KG1 (cell line): ENCODE results near the gene SCN5A.

Experiments used
- DNase-seq: peaks from one replicate; lab custom pipeline; 2025; lab: John Stamatoyannopoulos, UW

SCN5A gene

DNA sequence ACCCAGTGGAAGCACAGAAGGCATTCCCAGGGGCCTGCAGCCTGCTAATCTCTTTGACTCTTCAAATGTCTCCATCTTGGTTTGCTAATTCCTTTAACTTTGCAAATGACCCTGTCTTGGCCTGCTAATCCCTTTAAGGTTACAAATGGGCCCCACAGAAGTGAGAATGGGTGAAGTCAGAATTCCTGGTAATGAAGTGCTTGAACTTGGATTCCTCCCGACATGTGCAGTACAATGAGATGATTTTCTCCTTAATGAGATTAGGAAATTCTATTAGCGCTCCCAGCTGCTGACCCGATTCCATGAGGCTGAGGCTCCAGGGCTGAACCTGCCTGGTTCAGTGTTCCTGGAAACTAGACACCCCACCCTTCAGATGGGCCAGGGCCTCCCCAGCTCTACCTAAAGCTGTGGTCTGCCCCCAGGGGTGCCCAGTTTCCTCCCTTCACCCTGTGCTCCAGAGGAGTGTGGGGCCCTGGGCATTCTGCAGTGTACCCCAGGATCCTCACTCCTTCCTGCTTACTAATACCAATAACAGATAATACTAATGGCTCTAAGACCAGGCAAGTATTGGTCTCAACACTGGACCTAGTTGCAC is 47.4 kb downstream of the SCN5A start:
- DNase-seq, result no peak

DNA sequence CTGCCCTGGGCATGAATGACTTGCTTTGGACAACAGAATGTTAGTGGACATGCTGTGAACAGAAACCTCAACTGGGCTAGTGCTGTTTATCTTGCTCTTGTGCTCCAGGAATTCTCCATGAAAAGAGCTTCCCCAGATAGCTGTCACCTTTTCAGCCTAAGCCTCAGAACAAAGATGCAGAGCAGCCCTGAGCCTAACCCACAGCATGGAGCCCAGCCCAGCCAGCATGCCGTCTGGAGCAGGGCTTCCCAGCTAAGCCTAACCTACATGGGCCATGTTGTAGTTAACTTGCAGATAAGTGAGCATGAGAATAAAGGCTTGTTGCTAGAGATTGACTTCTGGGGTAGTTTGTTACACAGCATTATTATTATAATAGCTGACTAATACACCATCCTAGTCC is 48.9 kb downstream of the SCN5A start:
- no peak for DNase-seq

DNA sequence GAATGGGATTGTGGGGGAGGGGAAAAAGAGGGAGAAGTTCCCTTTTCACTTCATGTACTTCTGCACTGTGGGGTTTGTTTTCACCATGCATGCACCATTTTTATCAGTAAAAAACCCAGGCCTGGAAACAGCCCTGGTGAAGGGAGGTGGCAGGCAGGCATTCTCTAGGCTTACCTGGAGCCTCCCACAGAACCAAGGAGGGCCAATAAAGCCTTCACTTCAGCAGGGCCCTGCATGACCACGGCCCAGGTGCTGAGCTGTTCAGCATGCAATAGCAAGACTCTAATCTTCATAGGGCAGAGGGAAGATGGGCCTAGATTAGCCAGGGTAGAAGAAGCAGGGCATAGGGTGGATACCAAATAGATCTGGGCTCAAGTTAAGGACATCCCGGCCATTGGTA is 49.6 kb downstream of the SCN5A start:
- no peak for DNase-seq

DNA sequence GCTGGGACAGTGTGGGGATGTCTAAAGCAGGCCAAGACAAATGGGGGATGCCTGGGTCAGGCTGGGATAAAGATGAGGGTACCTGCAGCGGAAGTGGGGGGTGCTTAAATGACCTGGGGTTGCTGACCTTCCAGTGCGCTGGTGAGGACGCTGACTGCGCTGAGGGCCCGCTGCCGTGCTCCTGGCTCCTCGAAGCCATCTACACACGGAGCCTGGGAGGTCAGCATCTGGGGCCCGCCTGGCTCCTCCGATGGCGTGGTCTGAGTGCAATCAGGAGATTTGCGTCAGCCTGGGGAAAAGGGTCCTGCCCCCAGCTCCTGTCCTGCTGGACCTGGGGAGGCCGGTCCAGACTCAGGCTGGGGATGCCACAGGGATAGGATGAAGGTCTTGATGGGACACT is 50.7 kb downstream of the SCN5A start:
- DNase-seq, result no peak

DNA sequence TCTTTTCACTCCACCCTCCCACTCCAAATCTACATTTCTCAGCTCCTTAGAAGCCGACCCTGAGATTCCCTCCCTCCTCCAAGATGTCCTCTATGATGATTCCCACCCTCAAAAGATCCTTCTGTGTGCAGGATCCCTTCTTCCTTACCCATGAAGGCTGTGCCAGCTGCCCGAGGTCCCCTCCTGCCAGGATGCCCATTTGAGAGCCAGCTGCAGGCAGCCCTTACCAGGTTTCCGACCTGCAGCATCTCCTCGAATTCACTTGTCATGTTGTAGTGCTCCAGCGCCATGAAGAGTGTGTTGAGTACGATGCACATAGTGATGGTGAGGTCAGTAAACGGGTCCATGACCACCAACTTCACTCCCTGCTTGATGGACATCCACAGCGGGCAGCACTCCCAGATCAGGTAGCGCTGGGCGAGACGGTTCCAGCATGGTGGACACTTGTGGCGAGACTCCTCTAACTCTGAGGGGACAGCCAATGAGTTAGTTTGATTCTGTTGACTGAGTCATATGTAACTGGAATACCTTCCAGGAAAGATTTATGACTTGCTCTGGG is 51.9 kb downstream of the SCN5A start:
- DNase-seq, result no peak

DNA sequence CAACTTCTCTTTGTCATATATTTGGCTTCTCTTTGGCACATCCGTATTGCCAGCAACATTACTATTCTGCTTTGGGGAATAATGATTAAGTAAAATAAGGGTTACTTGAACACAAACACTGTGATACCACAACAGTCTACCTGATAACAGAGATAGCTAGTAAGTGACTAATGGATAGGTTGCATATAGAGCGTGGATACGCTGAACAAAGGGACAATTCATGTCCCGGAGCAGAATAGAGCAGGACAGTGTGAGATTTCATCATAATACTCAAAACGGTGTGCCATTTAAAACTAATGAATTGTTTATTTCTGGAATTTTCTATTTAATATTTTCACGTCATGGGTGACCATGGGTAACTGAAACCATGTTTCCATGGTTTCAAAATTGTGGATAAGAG is 54.1 kb downstream of the SCN5A start:
- DNase-seq, result no peak

DNA sequence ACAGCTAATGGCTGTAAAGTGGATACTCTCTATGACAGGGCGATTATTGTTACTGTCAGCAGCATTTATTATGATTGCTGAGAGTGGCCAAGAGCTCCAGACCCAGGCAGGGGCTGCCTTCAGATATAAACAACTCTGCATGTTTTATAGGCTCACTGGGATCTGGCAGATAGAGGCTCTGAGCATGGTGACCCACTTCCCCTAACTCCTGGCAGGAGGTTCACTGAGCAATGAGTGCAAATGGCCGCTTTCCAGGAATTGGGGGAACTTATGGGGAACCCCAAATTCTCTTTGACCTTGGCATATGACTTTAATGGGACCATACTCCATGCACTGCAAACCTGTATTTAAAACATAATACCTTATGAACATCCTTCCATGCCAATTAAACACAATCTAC is 59.0 kb downstream of the SCN5A start:
- DNase-seq, result no peak

DNA sequence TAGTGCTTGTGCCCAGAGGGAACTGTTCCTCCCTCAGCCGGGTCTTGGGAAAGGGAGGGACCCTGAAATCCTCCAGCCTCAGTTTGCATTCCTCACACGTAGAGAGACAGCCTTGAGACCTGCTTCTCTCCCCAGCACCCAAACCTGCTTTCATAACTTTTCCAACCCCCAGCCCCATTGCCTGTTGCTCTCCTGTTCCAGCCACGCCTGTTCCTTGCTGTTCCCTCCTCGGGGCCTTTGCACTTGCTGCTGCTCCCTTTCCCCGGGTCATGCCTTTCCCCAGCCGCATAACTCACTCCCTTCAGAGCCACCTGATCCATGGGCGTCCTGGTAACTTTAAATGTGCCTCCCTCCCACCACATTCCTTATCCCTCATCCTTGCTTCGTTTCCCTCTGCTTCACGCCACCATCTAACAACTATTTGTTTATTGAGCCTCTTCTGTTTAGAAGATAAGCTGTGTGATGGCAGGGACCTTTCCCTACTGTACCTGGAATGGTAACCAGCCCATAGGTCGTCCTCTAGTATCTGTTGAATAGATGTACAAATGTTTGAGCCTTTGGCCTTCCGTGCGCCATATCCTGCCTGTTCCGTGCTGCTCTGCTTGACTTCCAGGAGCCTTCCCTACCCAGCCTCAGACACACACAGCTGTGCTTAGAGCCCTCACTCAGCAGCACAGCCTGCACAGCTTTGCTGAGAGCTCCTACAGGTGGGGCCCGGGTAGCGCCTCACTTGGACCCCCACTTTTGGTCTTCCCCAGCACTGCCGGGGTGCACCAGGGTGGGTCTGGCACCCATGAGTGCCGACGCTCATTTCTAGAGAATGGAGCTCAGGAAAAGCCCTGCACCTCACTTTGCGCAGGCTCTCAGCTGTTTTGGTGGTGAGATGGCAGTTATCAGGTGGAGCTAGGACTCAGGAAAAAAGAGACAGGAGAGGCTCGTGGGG is 60.2 kb downstream of the SCN5A start:
- no peak for DNase-seq

DNA sequence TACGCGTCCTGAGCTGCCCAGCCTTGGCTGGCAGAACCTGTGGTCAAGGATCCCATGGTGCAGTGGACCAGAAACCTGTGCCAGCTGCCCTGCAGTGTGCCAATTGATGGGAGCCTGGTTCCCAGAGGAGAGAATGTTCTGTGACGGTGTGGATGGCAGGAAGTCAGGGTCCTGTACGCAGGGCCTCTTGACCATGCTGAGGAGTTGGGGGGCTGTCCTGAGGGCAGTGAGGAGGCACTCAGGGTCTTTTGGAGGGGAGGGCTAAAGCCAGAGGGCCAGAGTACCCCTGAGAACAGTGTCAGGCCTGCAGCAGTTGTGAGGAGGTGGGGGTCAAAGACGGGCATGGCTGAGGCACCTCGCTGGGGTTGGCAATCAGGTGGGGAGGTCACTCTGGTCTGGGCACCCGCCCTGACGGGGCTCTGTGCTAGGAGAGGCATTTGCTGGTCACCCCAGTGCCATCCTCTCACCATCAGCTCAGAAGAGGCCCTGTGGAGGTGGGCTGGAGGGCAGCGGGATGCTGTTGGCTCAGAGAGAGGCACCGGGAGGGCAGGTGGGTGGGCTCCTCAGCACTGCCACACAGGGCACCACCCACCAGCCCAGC is 61.0 kb downstream of the SCN5A start:
- no peak for DNase-seq

DNA sequence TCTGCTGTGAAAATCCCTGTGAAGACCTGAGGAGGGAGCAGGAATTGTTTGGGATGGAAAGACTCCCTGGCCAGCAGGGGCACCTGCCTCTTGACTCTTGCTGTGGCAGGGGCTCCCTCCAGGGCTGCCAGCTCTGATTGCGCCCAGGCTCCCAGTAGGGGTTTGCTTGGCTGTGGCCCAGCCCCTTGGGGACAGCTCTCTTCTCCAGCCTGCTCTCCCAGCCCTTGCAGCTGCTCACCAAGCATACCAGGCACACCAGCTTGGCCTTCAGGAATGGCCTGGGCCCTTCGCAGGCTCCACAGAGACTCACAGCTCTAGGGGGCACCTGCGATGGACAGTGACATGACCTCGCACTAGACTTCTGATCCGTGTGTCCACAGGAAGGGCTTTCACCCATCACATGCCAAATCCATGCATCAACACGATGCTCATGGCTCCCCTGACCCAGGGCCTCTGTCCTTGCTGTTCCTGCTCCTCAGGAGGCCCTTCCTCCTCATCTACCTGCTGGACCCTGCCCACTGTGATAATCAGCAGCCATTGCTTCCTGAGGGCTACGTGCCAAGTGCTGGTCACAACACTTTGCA is 61.8 kb downstream of the SCN5A start:
- no peak for DNase-seq

DNA sequence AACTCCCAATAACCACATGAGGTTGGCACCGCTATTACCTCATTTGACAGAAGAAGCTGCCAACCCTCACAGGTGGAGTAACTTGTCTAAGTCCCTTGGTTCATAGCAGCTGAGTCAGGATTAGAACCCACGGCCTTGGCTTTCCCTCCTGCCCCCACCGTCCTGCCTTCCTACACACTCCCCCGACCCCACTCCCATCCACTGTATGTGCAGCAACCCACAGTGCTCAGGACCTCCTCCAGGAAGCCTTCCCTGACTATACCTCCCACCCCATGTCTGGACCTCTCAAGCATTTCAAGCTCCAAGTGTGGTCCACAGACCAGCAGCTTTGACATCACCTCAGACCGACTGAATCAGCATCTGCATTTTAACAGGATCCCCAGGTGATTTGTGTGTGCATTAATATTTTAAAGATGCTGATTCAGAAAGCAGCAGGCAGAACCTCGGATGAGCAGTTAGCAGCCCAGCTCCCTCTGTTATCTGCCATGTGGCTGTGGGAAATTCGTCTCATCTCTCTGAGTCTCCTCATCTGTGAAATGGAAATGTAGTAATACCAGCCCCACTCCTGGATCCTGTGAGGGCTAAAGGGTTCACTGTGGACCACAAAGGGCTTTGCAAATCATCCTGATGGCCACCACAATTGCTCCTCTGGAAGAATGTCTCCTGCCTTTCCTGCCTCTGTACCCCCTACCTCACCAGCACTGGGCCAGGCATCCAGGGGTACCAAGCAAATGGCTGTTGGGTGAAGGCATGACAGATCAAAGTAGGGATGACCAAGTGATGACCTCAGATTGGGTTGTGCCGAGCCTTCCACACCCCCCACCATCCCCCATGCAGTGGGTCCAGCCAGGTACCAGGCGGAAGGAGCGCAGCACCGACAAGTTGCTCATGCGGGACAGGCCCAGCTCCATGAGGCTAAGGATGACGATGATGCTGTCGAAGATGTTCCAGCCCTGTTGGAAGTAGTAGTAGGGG is 62.7 kb downstream of the SCN5A start:
- DNase-seq, result no peak

DNA sequence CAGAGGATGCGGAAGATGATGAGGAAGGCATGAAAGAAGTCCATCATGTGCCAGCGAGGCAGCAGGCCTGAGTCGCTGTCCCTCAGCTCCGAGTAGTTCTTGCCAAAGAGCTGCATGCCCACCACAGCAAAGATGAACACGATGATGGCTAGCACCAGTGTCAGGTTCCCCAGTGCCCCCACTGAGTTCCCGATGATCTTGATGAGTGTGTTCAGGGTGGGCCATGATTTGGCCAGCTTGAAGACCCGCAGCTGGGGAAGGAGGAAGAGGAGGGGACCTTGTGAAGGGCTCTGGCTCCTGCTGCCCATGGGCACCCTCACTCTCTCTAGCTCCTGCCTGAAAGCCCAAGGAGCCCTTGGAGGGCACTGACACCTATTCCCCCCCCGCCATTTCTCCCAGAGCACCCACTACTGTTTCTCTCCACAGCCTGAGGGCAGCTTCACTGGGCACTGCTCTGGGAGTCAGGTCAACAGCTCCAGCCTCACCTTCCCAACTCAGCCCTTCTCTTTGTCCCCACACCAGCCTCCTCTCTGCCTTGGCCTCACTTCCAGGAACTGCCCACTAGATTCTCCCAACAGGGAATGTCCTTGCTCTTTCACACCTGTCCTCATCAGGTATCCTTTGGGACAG is 63.6 kb downstream of the SCN5A start:
- no peak for DNase-seq

DNA sequence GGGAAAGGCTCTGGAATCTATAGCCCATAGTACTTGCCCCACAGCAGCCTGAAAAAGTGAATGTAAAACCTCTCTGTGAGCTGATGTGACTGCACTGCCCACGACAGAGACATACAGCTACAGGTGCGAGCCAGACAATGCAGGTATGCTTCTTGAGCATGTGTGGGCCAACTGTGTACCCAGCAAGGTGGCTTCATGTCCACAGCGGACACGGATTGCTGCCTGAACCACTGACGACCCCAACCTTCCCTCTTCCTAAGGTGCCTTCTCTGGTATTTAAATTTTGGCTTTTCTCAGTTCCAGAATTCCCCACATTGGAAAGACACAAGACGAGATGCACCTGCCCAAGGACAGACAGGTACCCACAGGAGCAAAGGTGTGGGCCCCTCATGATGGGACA is 65.8 kb downstream of the SCN5A start:
- no peak for DNase-seq

DNA sequence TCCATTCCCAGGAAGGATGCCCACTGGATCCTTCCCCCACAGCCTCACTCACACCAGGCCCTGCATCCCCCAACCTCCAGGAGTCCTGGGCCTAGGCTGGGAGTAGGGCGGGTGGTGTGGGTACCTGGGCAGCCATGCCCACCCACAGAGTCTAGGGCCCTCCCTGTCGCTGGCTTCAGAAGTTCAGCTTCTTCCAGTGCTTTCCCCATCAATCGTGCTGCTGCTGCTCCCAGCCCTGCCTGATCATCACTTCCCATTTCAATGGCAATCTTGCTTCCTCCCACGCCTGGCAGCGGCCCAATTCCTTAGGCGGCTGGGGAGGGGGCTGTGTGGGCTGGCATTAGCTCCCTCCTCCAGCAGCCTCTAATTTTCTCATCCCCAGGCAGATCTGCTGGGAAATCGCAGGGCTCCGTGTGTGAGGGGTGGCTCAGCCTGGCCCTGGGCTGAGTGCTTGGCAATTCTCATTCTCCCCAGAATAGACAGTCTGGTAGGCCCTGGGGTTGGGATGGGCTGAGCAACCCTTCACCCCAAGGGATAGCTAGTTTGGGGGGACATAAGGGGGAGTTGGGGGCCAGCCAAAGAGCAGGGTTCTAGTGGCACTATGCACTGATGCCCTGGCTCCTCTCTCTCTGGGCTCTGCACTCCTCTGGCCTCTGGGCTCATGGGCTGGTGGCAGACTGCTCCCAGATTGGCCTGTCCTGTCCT is 66.4 kb downstream of the SCN5A start:
- DNase-seq, result no peak

DNA sequence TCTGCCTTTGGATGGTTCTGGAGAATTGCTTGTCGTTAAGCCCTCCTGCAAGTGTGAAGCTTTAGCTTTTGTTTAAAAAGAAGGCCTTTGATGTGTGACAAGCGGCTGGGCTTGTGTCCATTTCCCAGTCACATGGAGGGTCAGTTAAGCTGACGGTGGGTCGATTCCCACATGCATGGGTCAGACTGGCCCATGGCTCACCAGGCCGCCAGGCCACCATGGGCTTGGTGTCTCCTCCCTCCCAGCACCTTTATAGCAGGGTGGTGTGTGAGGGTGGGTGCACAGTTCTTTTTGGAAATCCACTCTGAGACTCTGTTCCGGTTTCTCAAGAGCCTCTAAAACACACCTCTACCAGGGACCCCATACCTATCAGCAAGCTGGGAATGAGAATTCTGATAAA is 67.2 kb downstream of the SCN5A start:
- no peak for DNase-seq

DNA sequence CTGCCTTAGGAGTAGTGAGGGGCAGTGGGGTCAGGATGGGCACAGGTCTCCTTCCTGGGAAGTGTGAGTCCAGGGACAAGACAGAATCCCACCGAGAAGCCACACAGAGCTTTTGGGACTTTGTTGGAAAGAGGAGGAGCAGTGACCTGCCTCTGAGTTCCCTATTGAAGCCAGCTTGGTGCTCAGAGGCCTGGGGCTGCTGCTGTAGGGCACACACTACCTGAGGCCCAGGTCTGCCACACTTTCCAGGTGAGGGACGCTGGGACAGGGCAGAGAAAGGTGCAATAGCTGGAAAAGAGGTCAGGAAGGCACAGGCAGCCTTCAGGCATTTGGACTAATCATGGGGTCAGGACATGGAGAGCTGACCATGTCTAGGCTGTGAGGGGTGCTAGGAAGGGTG is 67.7 kb downstream of the SCN5A start:
- no peak for DNase-seq

DNA sequence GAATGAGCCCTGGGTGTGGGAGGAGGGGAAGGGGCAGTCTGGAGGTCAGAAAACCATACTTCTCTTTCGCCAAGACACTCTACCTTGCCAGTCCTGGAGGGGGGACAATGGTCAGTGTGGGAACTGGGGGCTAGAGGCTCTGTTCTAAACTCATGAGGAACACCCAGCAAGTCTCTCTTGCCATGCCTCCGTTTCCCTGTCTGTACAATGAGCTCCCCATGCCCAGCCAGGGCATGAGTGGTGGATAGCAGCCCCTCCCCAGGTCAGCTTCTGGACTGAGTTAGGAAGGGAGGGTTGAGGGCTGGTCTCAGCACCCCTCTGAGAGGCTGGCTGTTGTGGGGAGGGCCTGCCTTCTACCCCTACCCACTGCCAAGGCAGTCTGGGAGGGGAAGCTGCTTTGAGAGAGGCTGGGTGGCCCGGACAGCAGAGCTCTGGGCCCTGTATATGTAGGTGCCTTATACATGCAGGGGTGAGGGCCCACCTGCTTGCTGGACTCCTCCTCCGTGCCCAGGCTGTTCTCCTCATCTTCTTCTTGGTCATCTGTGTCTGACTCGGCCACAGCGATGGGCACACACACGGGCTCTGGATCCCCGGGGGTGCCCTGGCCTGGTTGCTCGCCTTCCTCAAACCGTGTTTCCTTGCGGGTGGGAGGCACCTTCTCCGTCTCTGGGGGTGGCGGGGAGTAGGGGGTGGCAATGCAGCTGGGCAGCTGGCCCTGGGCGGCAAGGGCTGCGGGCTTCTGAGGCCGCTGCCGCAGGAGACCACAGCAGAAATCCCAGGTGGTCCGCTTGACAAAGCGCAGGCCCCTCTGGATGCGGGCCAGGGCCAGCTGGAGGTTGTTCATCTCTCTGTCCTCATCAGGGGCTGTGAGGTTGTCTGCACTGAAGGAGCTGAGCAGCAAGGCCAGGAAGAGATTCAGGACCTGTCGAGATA is 68.8 kb downstream of the SCN5A start:
- DNase-seq, result no peak

DNA sequence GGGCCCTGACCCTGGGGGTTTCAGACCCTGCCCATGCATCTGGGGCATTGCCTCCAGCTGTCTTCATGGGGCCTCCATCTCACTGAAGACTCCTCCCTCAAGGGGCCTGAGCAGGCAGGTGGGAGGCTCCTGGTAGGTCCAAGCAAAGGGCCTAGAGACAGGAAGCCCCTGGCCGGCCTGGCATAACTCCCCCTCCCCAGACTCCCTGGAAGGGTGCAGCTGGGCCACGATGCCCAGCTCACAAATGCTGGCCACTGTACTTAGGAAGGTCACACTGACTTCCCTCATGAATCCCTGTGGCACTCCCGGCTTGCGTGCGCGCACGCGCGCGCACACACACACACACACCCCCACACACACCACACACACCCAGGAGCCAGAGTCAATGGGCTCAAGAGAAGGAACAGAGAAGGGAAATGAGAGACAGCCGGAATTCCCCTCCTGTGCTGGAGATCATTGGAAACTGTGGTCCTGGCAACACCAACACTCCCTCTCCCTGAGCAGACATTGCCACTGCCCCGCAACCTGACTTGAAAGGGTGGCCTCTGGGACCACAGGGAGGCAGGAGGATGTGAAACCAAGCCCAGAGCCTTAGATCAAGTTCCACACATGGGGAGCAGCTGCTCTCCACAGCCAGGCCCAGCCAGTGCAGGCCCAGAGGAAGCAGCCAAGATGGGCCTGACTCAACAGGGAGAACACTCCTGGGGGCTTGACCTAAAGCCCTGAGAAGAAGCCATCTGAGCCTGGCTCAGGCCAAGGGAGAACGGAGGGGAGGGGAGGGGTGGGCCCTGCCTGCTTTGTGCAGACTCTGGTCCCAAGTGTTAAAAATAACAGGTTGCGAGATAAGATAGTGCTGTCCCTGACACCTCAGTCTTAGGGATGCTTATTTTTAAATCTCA is 69.7 kb downstream of the SCN5A start:
- DNase-seq, result no peak
